Ectodermal cell (in vitro differentiated cells): Measurements from ENCODE around the gene CDSN.

ENCODE experiments used
- H3K27ac ChIP-seq: 2 replicates; pipeline ENCODE4 v1.7.0; 2013; ENCODE audit warnings: mild to moderate bottlenecking, low read depth, low read length; ENCODE audit not compliant: insufficient read depth, poor library complexity, severe bottlenecking
- H3K27me3 ChIP-seq: 2 replicates; pipeline ENCODE4 v1.7.0; 2013; ENCODE audit warnings: mild to moderate bottlenecking, low read length; ENCODE audit not compliant: insufficient read depth, control insufficient read depth, poor library complexity, severe bottlenecking
- H3K36me3 ChIP-seq: one replicate; pipeline ENCODE4 v1.7.0; 2013; ENCODE audit warnings: low read length; ENCODE audit not compliant: control insufficient read depth, insufficient read depth
- H3K4me1 ChIP-seq: one replicate; pipeline ENCODE4 v1.7.0; 2013; ENCODE audit warnings: low read length; ENCODE audit not compliant: control insufficient read depth, insufficient read depth
- H3K4me3 ChIP-seq: 2 replicates; pipeline ENCODE4 v1.7.0; 2013; ENCODE audit warnings: low read depth, low read length, control low read depth; ENCODE audit not compliant: insufficient read depth
- H3K9me3 ChIP-seq: 2 replicates; pipeline ENCODE4 v1.7.0; 2013; ENCODE audit warnings: mild to moderate bottlenecking, low read length, moderate library complexity; ENCODE audit not compliant: control insufficient read depth
- WGBS, 2 experiments: methylation state at CpG; one replicate each; pipeline ENCODE4 v1.1.7; 2013; ENCODE audit warnings: missing lambda C conversion rate in 2 of 2; 5-methylcytosine and 5-hydroxymethylcytosine counted together

The CDSN gene

GRCh38 chr6:31098449-31098938 is 21.8 kb downstream of the CDSN start:
- Histone ChIP-seq H3K36me3 (no peaks in the 10 kb centered on the region), H3K27ac (no peak overlapping the region), H3K27me3 (no peaks in the 10 kb centered on the region), H3K4me1 (no peaks in the 10 kb centered on the region), H3K9me3 (no peaks in the 10 kb centered on the region), H3K4me3 (no peak overlapping the region)
- 88 to 89% methylated on average over 2 to 4 of the region's 4 CpGs for WGBS, 2 experiments

- Histone ChIP-seq H3K4me1 (no peaks in the 10 kb centered on the region), H3K36me3 (no peaks in the 10 kb centered on the region), H3K27me3 (no peaks in the 10 kb centered on the region), H3K9me3 (no peaks in the 10 kb centered on the region), H3K4me3 (no peak overlapping the region), H3K27ac (no peak overlapping the region)
- WGBS, 2 experiments, result 92 to 96% methylated on average over 5 of the region's 5 CpGs
Measured at GRCh38 chr6:31096656-31097055, 23.6 kb downstream of the CDSN start.

GRCh38 chr6:31096215-31096614 is 24.0 kb downstream of the CDSN start:
- WGBS, 2 experiments, result 84 to 88% methylated on average over 3 of the region's 3 CpGs
- H3K4me3 ChIP-seq, result no peak overlapping the region
- H3K36me3 ChIP-seq, result no peaks in the 10 kb centered on the region
- H3K27me3 ChIP-seq, result no peaks in the 10 kb centered on the region
- H3K27ac ChIP-seq, result no peak overlapping the region
- no peaks in the 10 kb centered on the region for H3K4me1 ChIP-seq
- no peaks in the 10 kb centered on the region for H3K9me3 ChIP-seq

GRCh38 chr6:31094389-31094881 is 25.8 kb downstream of the CDSN start:
- Histone ChIP-seq H3K9me3 (no peaks in the 10 kb centered on the region), H3K36me3 (no peaks in the 10 kb centered on the region), H3K27ac (no peak overlapping the region), H3K4me3 (no peak overlapping the region), H3K4me1 (no peaks in the 10 kb centered on the region), H3K27me3 (no peaks in the 10 kb centered on the region)
- 86 to 90% methylated on average over 3 of the region's 3 CpGs for WGBS, 2 experiments

- Histone ChIP-seq H3K9me3 (no peaks in the 10 kb centered on the region), H3K27me3 (no peaks in the 10 kb centered on the region), H3K36me3 (no peaks in the 10 kb centered on the region), H3K4me1 (no peaks in the 10 kb centered on the region), H3K4me3 (no peak overlapping the region), H3K27ac (no peak overlapping the region)
- 87 to 94% methylated on average over 10 to 12 of the region's 12 CpGs for WGBS, 2 experiments
Measured at GRCh38 chr6:31092769-31093505, 27.3 kb downstream of the CDSN start.

GRCh38 chr6:31092238-31092637 is 28.0 kb downstream of the CDSN start:
- no peak overlapping the region for H3K4me3 ChIP-seq
- H3K9me3 ChIP-seq, result no peaks in the 10 kb centered on the region
- peaks cover under 1% of the 10 kb centered on the region for H3K4me1 ChIP-seq
- no peaks in the 10 kb centered on the region for H3K36me3 ChIP-seq
- 94 to 95% methylated on average over 2 of the region's 2 CpGs for WGBS, 2 experiments
- H3K27me3 ChIP-seq, result no peaks in the 10 kb centered on the region
- no peak overlapping the region for H3K27ac ChIP-seq

DNA sequence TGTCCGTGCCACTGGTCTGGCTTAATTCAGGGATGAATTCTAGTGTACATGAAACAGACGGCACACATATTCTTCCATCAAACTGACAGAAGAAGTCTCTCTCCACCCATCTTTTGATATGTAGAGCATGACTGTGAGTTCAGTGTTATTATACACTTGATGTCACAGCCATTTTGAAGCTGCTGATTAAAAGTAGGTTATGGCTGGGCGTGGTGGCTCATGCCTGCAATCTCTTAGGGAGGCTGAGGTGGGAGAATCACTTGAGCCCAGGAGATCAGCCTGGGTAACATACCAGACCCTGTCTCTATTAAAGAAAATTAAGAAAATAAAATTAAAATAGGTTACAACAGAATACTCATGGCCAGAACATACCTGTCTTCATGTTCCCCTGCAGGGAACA is 28.6 kb downstream of the CDSN start:
- no peaks in the 10 kb centered on the region for H3K27me3 ChIP-seq
- H3K4me3 ChIP-seq, result no peak overlapping the region
- no peaks in the 10 kb centered on the region for H3K9me3 ChIP-seq
- no peak overlapping the region for H3K27ac ChIP-seq
- peaks cover 4% of the 10 kb centered on the region for H3K4me1 ChIP-seq
- 58 to 76% methylated on average over 3 of the region's 3 CpGs for WGBS, 2 experiments
- H3K36me3 ChIP-seq, result no peaks in the 10 kb centered on the region

DNA sequence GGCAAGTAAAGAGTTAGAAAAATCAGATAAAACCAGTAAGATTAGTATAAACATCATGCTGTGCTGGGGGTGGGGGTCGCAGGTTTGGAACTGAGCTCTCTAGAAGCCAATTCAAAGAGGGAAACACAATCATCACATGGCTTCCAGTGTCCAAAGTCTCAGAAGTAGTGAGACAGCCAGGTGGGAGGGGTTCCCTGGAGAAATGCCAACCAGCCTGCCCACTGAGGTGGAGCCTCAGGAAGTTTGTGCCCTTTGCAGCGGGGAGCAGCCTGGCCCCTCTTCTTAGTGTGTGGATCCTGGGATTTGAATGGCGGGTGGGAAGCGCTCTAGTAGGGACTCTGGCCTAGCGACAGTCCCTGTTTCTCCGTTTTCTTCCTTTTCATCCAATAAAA is 29.3 kb downstream of the CDSN start:
- 90 to 96% methylated on average over 6 of the region's 6 CpGs for WGBS, 2 experiments
- peaks cover 4% of the 10 kb centered on the region for H3K4me1 ChIP-seq
- H3K27ac ChIP-seq, result no peak overlapping the region
- no peak overlapping the region for H3K4me3 ChIP-seq
- H3K9me3 ChIP-seq, result no peaks in the 10 kb centered on the region
- no peaks in the 10 kb centered on the region for H3K27me3 ChIP-seq
- H3K36me3 ChIP-seq, result no peaks in the 10 kb centered on the region

GRCh38 chr6:31090275-31090972 is 29.8 kb downstream of the CDSN start:
- WGBS, 2 experiments, result 96 to 100% methylated on average over 2 to 3 of the region's 3 CpGs
- no peaks in the 10 kb centered on the region for H3K36me3 ChIP-seq
- H3K27ac ChIP-seq, result no peak overlapping the region
- H3K4me1 ChIP-seq, result peaks cover 4% of the 10 kb centered on the region
- H3K27me3 ChIP-seq, result no peaks in the 10 kb centered on the region
- no peaks in the 10 kb centered on the region for H3K9me3 ChIP-seq
- no peak overlapping the region for H3K4me3 ChIP-seq

GRCh38 chr6:31087494-31088089 is 32.7 kb downstream of the CDSN start:
- H3K4me3 ChIP-seq, result no peak overlapping the region
- no peak overlapping the region for H3K27ac ChIP-seq
- peaks cover 4% of the 10 kb centered on the region for H3K4me1 ChIP-seq
- no peaks in the 10 kb centered on the region for H3K9me3 ChIP-seq
- H3K36me3 ChIP-seq, result no peaks in the 10 kb centered on the region
- 1 to 11% methylated on average over 12 to 13 of the region's 14 CpGs for WGBS, 2 experiments
- H3K27me3 ChIP-seq, result no peaks in the 10 kb centered on the region
